ENCODE data around the gene MYMX. TPM values are rescaled to one million over a fixed set of nuclear protein-coding genes. Genes with fewer than 3 reads are reported as not detected.

Gene MYMX
- polyA plus RNA-seq, 3 donors: not detected

DNA sequence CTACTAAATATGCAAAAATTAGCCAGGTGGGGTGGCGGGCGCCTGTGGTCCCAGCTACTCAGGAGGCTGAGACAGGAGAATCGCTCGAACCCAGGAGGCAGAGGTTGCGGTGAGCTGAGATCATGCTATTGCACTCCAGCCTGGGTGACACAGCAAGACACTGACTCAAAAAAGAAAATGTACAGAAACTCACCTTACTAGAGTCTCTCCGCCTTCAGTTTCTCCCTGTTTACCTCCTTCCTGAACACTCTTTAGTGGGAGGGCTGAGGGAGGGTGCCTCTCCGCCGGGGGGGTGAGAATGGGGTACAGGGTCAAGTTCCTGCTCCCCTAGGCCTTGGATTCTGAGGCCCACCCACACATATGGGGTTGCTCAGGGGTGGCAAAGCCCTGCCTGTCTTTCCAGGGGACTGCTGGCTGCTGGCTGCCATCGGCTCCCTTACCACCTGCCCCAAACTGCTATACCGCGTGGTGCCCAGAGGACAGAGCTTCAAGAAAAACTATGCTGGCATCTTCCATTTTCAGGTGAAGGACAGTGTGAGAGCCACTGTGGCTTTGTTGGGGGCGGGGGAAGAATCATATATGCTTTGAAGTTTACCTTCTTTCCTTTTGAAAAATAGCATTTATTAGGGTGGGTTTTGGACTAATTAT, 44.7 kb upstream of the MYMX start:
- WGBS (ENCODE audit: insufficient coverage): 70% methylated on average over 8 of the region's 12 CpGs
- peaks cover 8 to 9% of the 10 kb centered on the region in 2 donors for H3K4me1 ChIP-seq (ENCODE audit: control insufficient read depth in 1 of 2, insufficient read depth in 2 of 2, low read length in 2 of 2)

DNA sequence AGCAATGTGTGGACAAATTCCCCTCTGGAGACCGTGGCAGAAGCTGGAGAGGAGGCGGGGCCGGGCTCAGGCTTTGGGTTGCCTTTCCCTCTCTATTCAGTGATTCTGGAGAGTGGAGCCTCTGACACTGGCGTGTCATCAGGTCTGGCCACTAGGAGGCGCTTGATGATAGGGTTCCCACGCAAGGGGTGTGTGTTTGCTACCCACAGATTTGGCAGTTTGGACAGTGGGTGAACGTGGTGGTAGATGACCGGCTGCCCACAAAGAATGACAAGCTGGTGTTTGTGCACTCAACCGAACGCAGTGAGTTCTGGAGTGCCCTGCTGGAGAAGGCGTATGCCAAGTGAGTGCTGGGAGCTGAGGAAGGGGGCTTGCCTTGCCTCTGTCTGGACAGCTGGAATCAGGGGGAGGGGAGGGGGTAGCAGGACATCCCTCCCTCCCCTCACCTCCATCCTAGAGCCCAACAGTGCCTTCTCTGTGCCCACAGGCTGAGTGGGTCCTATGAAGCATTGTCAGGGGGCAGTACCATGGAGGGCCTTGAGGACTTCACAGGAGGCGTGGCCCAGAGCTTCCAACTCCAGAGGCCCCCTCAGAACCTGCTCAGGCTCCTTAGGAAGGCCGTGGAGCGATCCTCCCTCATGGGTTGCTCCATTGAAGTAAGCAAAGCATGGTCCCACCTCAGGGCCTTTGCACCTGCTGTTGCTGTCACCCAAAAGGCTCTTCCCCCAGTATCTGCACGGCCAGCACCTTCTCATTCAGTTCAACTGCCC, 43.8 kb upstream of the MYMX start:
- no peak overlapping the region for H3K27ac ChIP-seq (ENCODE audit: low read depth in 1 of 2, low read length in 2 of 2)
- peak overlapping the region; percentile 3 for H2AFZ ChIP-seq (ENCODE audit: insufficient read depth, low read depth, low read length, poor library complexity, severe bottlenecking)

More for the DNA sequence above, 44.7 kb upstream of the MYMX start:
- H3K9ac ChIP-seq (ENCODE audit: insufficient read depth, low read length, poor library complexity, severe bottlenecking): no peak overlapping the region
- H4K20me1 ChIP-seq (ENCODE audit: insufficient read depth, low read length): no peaks in the 10 kb centered on the region
- TF ChIP-seq, protein P1, sequence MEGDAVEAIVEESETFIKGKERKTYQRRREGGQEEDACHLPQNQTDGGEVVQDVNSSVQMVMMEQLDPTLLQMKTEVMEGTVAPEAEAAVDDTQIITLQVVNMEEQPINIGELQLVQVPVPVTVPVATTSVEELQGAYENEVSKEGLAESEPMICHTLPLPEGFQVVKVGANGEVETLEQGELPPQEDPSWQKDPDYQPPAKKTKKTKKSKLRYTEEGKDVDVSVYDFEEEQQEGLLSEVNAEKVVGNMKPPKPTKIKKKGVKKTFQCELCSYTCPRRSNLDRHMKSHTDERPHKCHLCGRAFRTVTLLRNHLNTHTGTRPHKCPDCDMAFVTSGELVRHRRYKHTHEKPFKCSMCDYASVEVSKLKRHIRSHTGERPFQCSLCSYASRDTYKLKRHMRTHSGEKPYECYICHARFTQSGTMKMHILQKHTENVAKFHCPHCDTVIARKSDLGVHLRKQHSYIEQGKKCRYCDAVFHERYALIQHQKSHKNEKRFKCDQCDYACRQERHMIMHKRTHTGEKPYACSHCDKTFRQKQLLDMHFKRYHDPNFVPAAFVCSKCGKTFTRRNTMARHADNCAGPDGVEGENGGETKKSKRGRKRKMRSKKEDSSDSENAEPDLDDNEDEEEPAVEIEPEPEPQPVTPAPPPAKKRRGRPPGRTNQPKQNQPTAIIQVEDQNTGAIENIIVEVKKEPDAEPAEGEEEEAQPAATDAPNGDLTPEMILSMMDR (IDR thresholded peaks at IDR 0.05): no peak
- H3K27me3 ChIP-seq (ENCODE audit: control insufficient read depth in 2 of 2, insufficient read depth in 2 of 2, low read length in 2 of 2): no peaks in the 10 kb centered on the region
- no peaks in the 10 kb centered on the region for H3K9me3 ChIP-seq (replicated peaks in 1 of 2; ENCODE audit: control insufficient read depth in 1 of 2, insufficient read depth in 1 of 2, low read length in 2 of 2)
- intact Hi-C loops (cut with micrococcal nuclease): loop anchor here (1.0 to 5.0 kb wide), 5 partner anchors 65 to 167 kb away; partner anchors contain the start of gene SLC35B2 (in 1 of the 2)
- no peak overlapping the region for H2AFZ ChIP-seq (ENCODE audit: insufficient read depth, low read depth, low read length, poor library complexity, severe bottlenecking)
- no peak for DNase-seq
- Mint-ChIP-seq H3K27me3 (ENCODE audit: low read depth in 3 of 3) (peaks cover 9 to 12% (median 9%) of the 10 kb centered on the region in 3 donors), H3K27ac (no peak overlapping the region), H3K4me1 (peaks cover 15% of the 10 kb centered on the region), H3K4me3 (no peak overlapping the region), H3K9me3 (peaks cover 0 to 2% (median 0%) of the 10 kb centered on the region in 7 donors), H3K36me3 (no peaks in the 10 kb centered on the region)
- no peak overlapping the region for H3K4me3 ChIP-seq (replicated peaks in 1 of 3; ENCODE audit: low read depth in 2 of 3, low read length in 3 of 3)
- H3K36me3 ChIP-seq (replicated peaks in 1 of 2; ENCODE audit: control insufficient read depth in 1 of 2, insufficient read depth in 2 of 2, low read length in 2 of 2): no peaks in the 10 kb centered on the region
- H3K79me2 ChIP-seq (ENCODE audit: insufficient read depth, low read length): no peaks in the 10 kb centered on the region
- H3K4me2 ChIP-seq (replicated peaks; ENCODE audit: extremely low read depth, low read length, poor library complexity, severe bottlenecking): no peak overlapping the region
- no peak overlapping the region for H3K27ac ChIP-seq (ENCODE audit: low read depth in 1 of 2, low read length in 2 of 2)

More for the DNA sequence above, 43.8 kb upstream of the MYMX start:
- Histone ChIP-seq H3K4me1 (ENCODE audit: control insufficient read depth in 1 of 2, insufficient read depth in 2 of 2, low read length in 2 of 2) (peaks cover 11 to 13% of the 10 kb centered on the region in 2 donors), H3K4me3 (replicated peaks in 1 of 3; ENCODE audit: low read depth in 2 of 3, low read length in 3 of 3) (no peak overlapping the region), H3K36me3 (replicated peaks in 1 of 2; ENCODE audit: control insufficient read depth in 1 of 2, insufficient read depth in 2 of 2, low read length in 2 of 2) (no peaks in the 10 kb centered on the region), H3K79me2 (ENCODE audit: insufficient read depth, low read length) (no peaks in the 10 kb centered on the region), H3K4me2 (replicated peaks; ENCODE audit: extremely low read depth, low read length, poor library complexity, severe bottlenecking) (no peak overlapping the region), H3K9ac (ENCODE audit: insufficient read depth, low read length, poor library complexity, severe bottlenecking) (no peak overlapping the region), H3K27me3 (ENCODE audit: control insufficient read depth in 2 of 2, insufficient read depth in 2 of 2, low read length in 2 of 2) (no peaks in the 10 kb centered on the region), H3K9me3 (replicated peaks in 1 of 2; ENCODE audit: control insufficient read depth in 1 of 2, insufficient read depth in 1 of 2, low read length in 2 of 2) (no peaks in the 10 kb centered on the region), H4K20me1 (ENCODE audit: insufficient read depth, low read length) (no peaks in the 10 kb centered on the region)
- H3K4me1 Mint-ChIP-seq: peaks cover 19% of the 10 kb centered on the region
- H3K9me3 Mint-ChIP-seq: peaks cover 0 to 2% (median 0%) of the 10 kb centered on the region in 7 donors
- TF ChIP-seq, protein P1 (IDR thresholded peaks at IDR 0.05): peak; percentile 84
- H3K36me3 Mint-ChIP-seq: no peaks in the 10 kb centered on the region
- no peak overlapping the region for H3K4me3 Mint-ChIP-seq
- H3K27ac Mint-ChIP-seq: peak overlapping the region in 1 of 7 donors; percentile 64
- H3K27me3 Mint-ChIP-seq (ENCODE audit: low read depth in 3 of 3): peaks cover 9 to 15% (median 11%) of the 10 kb centered on the region in 3 donors
- intact Hi-C loops (cut with micrococcal nuclease): loop anchor here (1.0 to 5.0 kb wide), 5 partner anchors 64 to 166 kb away; partner anchors contain the start of gene SLC35B2 (in 1 of the 2)
- WGBS (ENCODE audit: insufficient coverage): 31% methylated on average over 12 of the region's 15 CpGs
- peak; percentile 77 to 82 (median 80) for DNase-seq
